GM12878 (cell line): ENCODE results near the gene CELSR1. TPM values are rescaled to one million over a fixed set of nuclear protein-coding genes. Genes with fewer than 3 reads are reported as not detected.

Experiments
- ATAC-seq: fragments of 200-7000 bp; cut with Tn5 transposase; 3 replicates; pipeline ENCODE4 v1.9.1; 2020; ENCODE audit warnings: mild to moderate bottlenecking, moderate library complexity
- BruUV-seq: library from RNA; stranded (reverse); fragments of 400-500 nt; replicated peaks from 2 replicates; lab custom pipeline; 2021; lab: Mats Ljungman, UMichigan
- CTCF ChIA-PET: fragments of 300-600 bp; sonication (Branson Sonifier 250); formaldehyde crosslinking; extraction: SDS; loops from one replicate; lab custom pipeline; 2021; ENCODE audit warnings: inconsistent platforms; lab: Yijun Ruan, JAX
- POLR2A ChIA-PET: fragments of 350-600 bp; formaldehyde crosslinking; extraction: SDS; loops from one replicate; lab custom pipeline; 2021; ENCODE audit warnings: inconsistent platforms; lab: Charles Lee
- RAD21 ChIA-PET: fragments of 300-600 bp; sonication (Branson Sonifier 250); formaldehyde crosslinking; loops from one replicate; lab custom pipeline; 2023; ENCODE audit warnings: antibody characterized with exemption; ENCODE audit not compliant: unreplicated experiment; lab: Charles Lee
- SMC1A ChIA-PET: fragments of 300-600 bp; sonication (Branson Sonifier 250); formaldehyde crosslinking; loops from one replicate; lab custom pipeline; 2023; ENCODE audit not compliant: unreplicated experiment, uncharacterized antibody; lab: Charles Lee
- DNase-seq: peaks from one replicate; pipeline ENCODE4 v3.0.0-alpha.2; 2011; ENCODE audit warnings: low read depth, low spot score
- FAIRE-seq: peaks from 3 replicates; lab custom pipeline; 2011; peaks lifted over from hg19 to GRCh38; lab: Jason Lieb, UNC
- H2AFZ ChIP-seq: 2 replicates; pipeline ENCODE4 v1.6.0; 2011; ENCODE audit warnings: low read depth, low read length, control low read depth; ENCODE audit not compliant: control insufficient read depth
- H3K27ac ChIP-seq: 2 replicates; pipeline ENCODE4 v1.5.1; 2011; ENCODE audit warnings: control low read depth; ENCODE audit not compliant: control insufficient read depth, insufficient read depth
- H3K27me3 ChIP-seq, 2 experiments: replicated peaks in 1 of 2; 2 replicates each; pipeline versions ENCODE4 v1.6.0 to v1.6.1; 2011; ENCODE audit warnings: low read length in 1 of 2; ENCODE audit not compliant: control insufficient read depth in 2 of 2, insufficient read depth in 2 of 2
- H3K36me3 ChIP-seq, 2 experiments: 2 replicates each; pipeline ENCODE4 v1.5.1; 2011; ENCODE audit warnings: low read length in 1 of 2; ENCODE audit not compliant: control insufficient read depth in 2 of 2, insufficient read depth in 2 of 2
- H3K4me1 ChIP-seq: 2 replicates; pipeline ENCODE4 v1.6.1; 2011; ENCODE audit warnings: mild to moderate bottlenecking, low read length, moderate library complexity, mixed read lengths; ENCODE audit not compliant: control insufficient read depth, insufficient read depth
- H3K4me2 ChIP-seq: 2 replicates; pipeline ENCODE4 v1.6.0; 2011; ENCODE audit warnings: control low read depth; ENCODE audit not compliant: control insufficient read depth, insufficient read depth
- H3K4me3 ChIP-seq: fragments of 200-600 bp; sonication (generic); 2 replicates; pipeline ENCODE4 v1.5.1; 2016
- H3K79me2 ChIP-seq: 2 replicates; pipeline ENCODE4 v1.6.0; 2011; ENCODE audit warnings: low read length; ENCODE audit not compliant: control insufficient read depth, insufficient read depth
- H3K9ac ChIP-seq: 2 replicates; pipeline ENCODE4 v1.8.0; 2011; ENCODE audit warnings: low read length, control low read depth, mixed read lengths; ENCODE audit not compliant: control insufficient read depth, insufficient read depth
- H3K9me3 ChIP-seq: replicated peaks from 3 replicates; pipeline ENCODE4 v1.5.1; 2011; ENCODE audit warnings: mild to moderate bottlenecking, low read length; ENCODE audit not compliant: control insufficient read depth, insufficient read depth
- H4K20me1 ChIP-seq: 2 replicates; pipeline ENCODE4 v1.6.0; 2011; ENCODE audit not compliant: control insufficient read depth, insufficient read depth
- ASH2L ChIP-seq: fragments of 300-600, 200-600 bp; sonication (generic); IDR thresholded peaks from 2 replicates; pipeline ENCODE4 v1.6.1; 2017; ENCODE audit warnings: low read depth, mild to moderate bottlenecking, borderline replicate concordance
- CBX5 ChIP-seq: sonication (generic); IDR thresholded peaks from 2 replicates; pipeline ENCODE4 v1.6.1; 2016; ENCODE audit warnings: low read depth, moderate library complexity, mild to moderate bottlenecking, inconsistent platforms
- CTCF ChIP-seq, 3 experiments: IDR thresholded peaks in 2 of 3; conservative IDR thresholded peaks in 1 of 3; 2 replicates each; pipeline ENCODE4 v1.5.1; 2011; ENCODE audit warnings: low read depth in 3 of 3, low read length in 3 of 3, mild to moderate bottlenecking in 3 of 3, control low read depth in 2 of 3, moderate library complexity in 2 of 3, inconsistent platforms in 1 of 3, mixed read lengths in 1 of 3; ENCODE audit not compliant: control insufficient read depth in 2 of 3, insufficient read depth in 1 of 3; ENCODE audit errors: extremely low read depth in 1 of 3
- EED ChIP-seq: sonication (generic); IDR thresholded peaks from 2 replicates; pipeline ENCODE4 v1.6.1; 2016; ENCODE audit warnings: antibody characterized with exemption, low read depth
- GABPA ChIP-seq: IDR thresholded peaks from 2 replicates; pipeline ENCODE4 v1.6.1; 2014; ENCODE audit warnings: antibody characterized with exemption, low read depth, mild to moderate bottlenecking, inconsistent platforms
- HCFC1 ChIP-seq: fragments of 150-350 bp; IDR thresholded peaks from 2 replicates; pipeline ENCODE4 v1.6.1; 2014; ENCODE audit warnings: low read length
- MEF2A ChIP-seq: IDR thresholded peaks from 2 replicates; pipeline ENCODE4 v1.6.1; 2011; ENCODE audit warnings: low read depth, mild to moderate bottlenecking, low read length, moderate library complexity; ENCODE audit not compliant: insufficient read depth
- NR2C1 ChIP-seq: fragments of 450-650 bp; IDR thresholded peaks from 2 replicates; pipeline ENCODE4 v1.6.1; 2017; ENCODE audit warnings: antibody characterized with exemption, mild to moderate bottlenecking, moderate library complexity
- POLR2AphosphoS2 ChIP-seq: IDR thresholded peaks from 2 replicates; pipeline ENCODE4 v1.6.1; 2011; ENCODE audit warnings: low read depth, mild to moderate bottlenecking, low read length, improper control_type of control experiment, moderate library complexity
- RAD51 ChIP-seq: fragments of 450-650 bp; IDR thresholded peaks from 2 replicates; pipeline ENCODE4 v1.6.1; 2016; ENCODE audit warnings: moderate library complexity, mild to moderate bottlenecking, inconsistent platforms
- SKIL ChIP-seq: fragments of 450-650 bp; IDR thresholded peaks from 2 replicates; pipeline ENCODE4 v1.6.1; 2017; ENCODE audit warnings: mild to moderate bottlenecking, low read depth, inconsistent platforms; ENCODE audit not compliant: poor library complexity, severe bottlenecking
- SMAD1 ChIP-seq: fragments of 450-650 bp; IDR thresholded peaks from 2 replicates; pipeline ENCODE4 v1.6.1; 2018; ENCODE audit warnings: mild to moderate bottlenecking, low read depth; ENCODE audit not compliant: partially characterized antibody
- STAT1 ChIP-seq: fragments of 450-650 bp; conservative IDR thresholded peaks from 2 replicates; pipeline ENCODE4 v1.6.1; 2014; ENCODE audit warnings: antibody characterized with exemption, mild to moderate bottlenecking
- SUPT20H ChIP-seq: IDR thresholded peaks from 2 replicates; pipeline ENCODE4 v1.6.1; 2011; ENCODE audit warnings: low read depth, mild to moderate bottlenecking, low read length, moderate library complexity, borderline replicate concordance; ENCODE audit not compliant: control insufficient read depth
- ZNF217 ChIP-seq: fragments of 450-650 bp; IDR thresholded peaks from 2 replicates; pipeline ENCODE4 v1.6.1; 2017; ENCODE audit warnings: antibody characterized with exemption, mild to moderate bottlenecking
- whole genome bisulfite sequencing: methylation state at CpG from one replicate; pipeline ENCODE4 v1.1.6; 2016; ENCODE audit warnings: low lambda C conversion rate; ENCODE audit not compliant: insufficient replicate concordance, insufficient coverage; ENCODE audit errors: missing lambda C conversion rate; 5-methylcytosine and 5-hydroxymethylcytosine counted together
- in situ Hi-C: fragments of 300-500 bp; cut with MboI; formaldehyde crosslinking; loops from 9 replicates; pipeline ENCODE4 v1.14.3; 2018; ENCODE audit warnings: mixed read lengths
- intact Hi-C: fragments of 100-400 bp; cut with micrococcal nuclease; formaldehyde crosslinking; loops from one replicate; pipeline ENCODE4 v1.14.2; 2022; ENCODE audit not compliant: unreplicated experiment
- polyA plus RNA-seq, 11 experiments: library from polyadenylated mRNA; depleted of rRNA in 4 of 11; unstranded in 6 of 11; stranded (reverse) in 5 of 11; fragments of >200 nt; fragmentation: Nextera tagmentation in 4 of 11; fragmentation: Illumina TruSeq in 1 of 11; extraction: Ambion mirVana in 4 of 11; extraction: Trizol in 1 of 11; gene quantifications; 1 replicate in 1 of 11; 2 replicates in 10 of 11; pipeline versions ENCODE4 v1.2.1 to v1.2.3, GENCODE V29; 2011 to 2016; ENCODE audit warnings: inconsistent platforms in 2 of 11, missing spikeins in 2 of 11, low read depth in 1 of 11
- total RNA-seq, 4 experiments: library from RNA; depleted of rRNA in 3 of 4; stranded (reverse); fragments of >200 nt in 3 of 4; fragmentation: Illumina TruSeq in 1 of 4; extraction: Trizol in 1 of 4; gene quantifications; 2 replicates each; pipeline versions ENCODE4 v1.2.1 to v1.2.3, GENCODE V29; 2013 to 2021
- TF ChIP-seq, protein P1 (sequence below): fragments of 450-650 bp; IDR thresholded peaks from 2 replicates; pipeline ENCODE4 v1.6.1; 2017; ENCODE audit warnings: mild to moderate bottlenecking, moderate library complexity

Gene CELSR1
- total and polyA plus RNA-seq, 10 of the 15 experiments (the other 5 are each of a cell fraction or from before 2014, with no cell fraction given): 0.05 to 1.7 (median 0.35) TPM; not detected in 2

DNA sequence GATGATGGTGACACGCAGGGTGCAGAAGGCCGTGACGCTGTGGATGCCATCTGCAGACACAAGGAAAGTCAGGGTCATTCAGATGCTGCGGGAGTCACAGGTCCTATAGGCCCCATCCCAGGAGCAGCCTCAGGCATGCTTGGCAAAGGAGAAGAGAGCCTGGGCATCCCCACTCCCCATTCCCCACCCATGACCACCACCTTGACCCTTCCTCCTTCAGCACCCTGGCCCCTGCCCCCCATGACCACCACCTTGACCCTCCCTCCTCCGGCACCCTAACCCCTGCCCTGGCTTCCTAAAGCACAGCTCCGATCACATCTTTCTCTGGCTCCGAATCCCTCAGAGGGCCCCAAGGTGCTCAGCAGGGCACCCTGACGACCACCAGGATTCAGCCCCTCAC, 73.1 kb downstream of the CELSR1 start:
- ChIA-PET RAD21 (no interaction called here), CTCF (no interaction called here), POLR2A (no interaction called here), SMC1A (no interaction called here)
- Histone ChIP-seq H3K4me1 (no peaks in the 10 kb centered on the region), H2AFZ (no peak overlapping the region), H3K9ac (no peak overlapping the region), H4K20me1 (no peaks in the 10 kb centered on the region), H3K79me2 (no peaks in the 10 kb centered on the region), H3K4me3 (no peak overlapping the region), H3K4me2 (no peak overlapping the region), H3K36me3 (peaks cover 0 to 1% of the 10 kb centered on the region in 2 experiments; a peak in 1 of 4 replicates), H3K9me3 (no peaks in the 10 kb centered on the region), H3K27me3 (no peaks in the 10 kb centered on the region), H3K27ac (no peak overlapping the region)
- ATAC-seq (no peak), DNase-seq (no peak), FAIRE-seq (no peak)
- in situ Hi-C loops (no loop called here), intact Hi-C loops (no loop called here)
- WGBS: 70% methylated on average over 7 of the region's 8 CpGs
- BruUV-seq: no TSS peak
- TF ChIP-seq POLR2AphosphoS2 (no peak), SUPT20H (no peak), MEF2A (no peak), SKIL (no peak), ASH2L (no peak), ZNF217 (no peak), STAT1 (no peak), CTCF (IDR thresholded peaks at IDR 0.05 in 2 of 3, conservative IDR thresholded peaks at IDR 0.05 in 1 of 3; ENCODE audit: control insufficient read depth in 2 of 3, extremely low read depth in 1 of 3, insufficient read depth in 1 of 3, low read depth in 3 of 3, low read length in 3 of 3) (no peak), RAD51 (no peak), HCFC1 (no peak), GABPA (no peak), SMAD1 (no peak), NR2C1 (no peak), CBX5 (no peak), EED (no peak)
- TF ChIP-seq, protein P1, sequence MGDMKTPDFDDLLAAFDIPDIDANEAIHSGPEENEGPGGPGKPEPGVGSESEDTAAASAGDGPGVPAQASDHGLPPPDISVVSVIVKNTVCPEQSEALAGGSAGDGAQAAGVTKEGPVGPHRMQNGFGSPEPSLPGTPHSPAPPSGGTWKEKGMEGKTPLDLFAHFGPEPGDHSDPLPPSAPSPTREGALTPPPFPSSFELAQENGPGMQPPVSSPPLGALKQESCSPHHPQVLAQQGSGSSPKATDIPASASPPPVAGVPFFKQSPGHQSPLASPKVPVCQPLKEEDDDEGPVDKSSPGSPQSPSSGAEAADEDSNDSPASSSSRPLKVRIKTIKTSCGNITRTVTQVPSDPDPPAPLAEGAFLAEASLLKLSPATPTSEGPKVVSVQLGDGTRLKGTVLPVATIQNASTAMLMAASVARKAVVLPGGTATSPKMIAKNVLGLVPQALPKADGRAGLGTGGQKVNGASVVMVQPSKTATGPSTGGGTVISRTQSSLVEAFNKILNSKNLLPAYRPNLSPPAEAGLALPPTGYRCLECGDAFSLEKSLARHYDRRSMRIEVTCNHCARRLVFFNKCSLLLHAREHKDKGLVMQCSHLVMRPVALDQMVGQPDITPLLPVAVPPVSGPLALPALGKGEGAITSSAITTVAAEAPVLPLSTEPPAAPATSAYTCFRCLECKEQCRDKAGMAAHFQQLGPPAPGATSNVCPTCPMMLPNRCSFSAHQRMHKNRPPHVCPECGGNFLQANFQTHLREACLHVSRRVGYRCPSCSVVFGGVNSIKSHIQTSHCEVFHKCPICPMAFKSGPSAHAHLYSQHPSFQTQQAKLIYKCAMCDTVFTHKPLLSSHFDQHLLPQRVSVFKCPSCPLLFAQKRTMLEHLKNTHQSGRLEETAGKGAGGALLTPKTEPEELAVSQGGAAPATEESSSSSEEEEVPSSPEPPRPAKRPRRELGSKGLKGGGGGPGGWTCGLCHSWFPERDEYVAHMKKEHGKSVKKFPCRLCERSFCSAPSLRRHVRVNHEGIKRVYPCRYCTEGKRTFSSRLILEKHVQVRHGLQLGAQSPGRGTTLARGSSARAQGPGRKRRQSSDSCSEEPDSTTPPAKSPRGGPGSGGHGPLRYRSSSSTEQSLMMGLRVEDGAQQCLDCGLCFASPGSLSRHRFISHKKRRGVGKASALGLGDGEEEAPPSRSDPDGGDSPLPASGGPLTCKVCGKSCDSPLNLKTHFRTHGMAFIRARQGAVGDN: no peak
